Superior temporal gyrus (tissue), 1 donor: Measurements from ENCODE around the gene AGRN.

Experiments used
- DNase-seq: peaks from one replicate; pipeline ENCODE4 v3.0.0-alpha.2; 2016; ENCODE audit errors: extremely low spot score

AGRN gene

DNA sequence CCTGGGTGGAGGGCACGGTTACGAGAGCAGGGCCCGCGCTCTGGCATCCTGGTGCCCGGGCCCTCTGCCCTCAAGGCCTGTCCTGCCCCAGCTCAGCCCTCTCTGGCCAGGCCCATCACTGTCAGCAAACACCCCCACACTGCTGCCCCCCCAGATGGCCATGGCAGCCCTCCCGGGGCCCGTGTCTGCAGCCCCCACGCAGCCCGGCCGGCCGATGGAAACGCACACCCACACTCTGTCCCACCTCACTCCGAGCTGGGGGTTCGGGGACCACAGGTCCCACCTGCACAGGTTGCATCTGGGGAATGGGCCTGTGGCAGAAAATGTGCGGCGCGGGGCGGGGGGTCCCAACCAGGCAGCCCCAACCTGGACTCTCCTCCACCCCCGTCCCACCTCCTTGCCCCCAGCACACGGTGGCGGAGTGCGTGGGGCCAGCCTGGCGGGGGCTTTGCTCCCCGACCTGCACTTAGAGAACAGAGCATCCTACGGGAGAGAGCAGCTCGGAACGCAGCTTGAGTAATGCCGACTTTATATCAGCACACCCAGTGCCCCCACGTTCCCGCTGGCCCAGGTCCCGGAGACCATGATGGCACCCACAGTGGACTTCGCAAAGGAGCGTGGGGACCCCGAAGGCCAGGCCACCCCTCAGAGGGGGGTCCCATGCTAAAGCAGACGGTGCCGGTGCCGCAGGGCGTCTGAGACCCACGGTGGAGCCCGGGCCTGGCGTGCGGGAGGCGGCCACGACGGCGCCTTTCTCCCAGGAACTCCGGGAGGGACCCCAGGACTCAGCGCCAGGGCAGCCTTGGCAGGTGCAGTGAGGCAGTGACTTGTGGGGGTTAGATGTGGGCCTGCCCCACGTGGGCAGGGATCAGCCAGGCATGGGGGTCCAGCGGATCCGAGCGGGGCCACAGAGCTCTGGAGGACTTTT is 61.7 kb downstream of the AGRN start:
- no peak for DNase-seq

DNA sequence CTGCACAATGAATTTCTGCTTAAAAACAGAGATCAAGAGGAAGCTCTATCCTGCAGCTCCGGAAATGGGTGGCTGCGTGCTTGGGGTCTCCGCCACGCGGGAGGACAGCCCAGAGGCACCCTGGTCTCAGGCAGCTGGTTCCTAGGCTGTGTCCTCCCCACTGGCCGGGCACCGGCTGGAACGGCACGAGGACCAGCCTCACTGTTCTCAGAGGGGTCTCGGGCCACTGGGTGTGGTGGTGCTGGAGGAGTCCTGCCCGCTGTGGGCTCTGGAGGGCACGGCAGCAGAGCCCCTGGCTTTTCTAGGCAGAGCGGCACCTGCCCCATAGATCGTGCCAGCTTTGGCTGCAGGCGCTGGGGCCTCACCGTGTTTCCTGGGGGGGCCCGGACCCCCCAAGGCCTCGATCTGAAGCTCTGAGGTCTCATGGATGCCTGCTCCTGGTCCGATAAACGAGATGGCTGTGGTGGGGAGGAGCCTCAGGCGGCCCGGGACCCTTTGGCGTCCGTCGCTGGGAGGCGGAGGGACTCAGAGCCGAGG is 62.4 kb downstream of the AGRN start:
- DNase-seq = no peak

DNA sequence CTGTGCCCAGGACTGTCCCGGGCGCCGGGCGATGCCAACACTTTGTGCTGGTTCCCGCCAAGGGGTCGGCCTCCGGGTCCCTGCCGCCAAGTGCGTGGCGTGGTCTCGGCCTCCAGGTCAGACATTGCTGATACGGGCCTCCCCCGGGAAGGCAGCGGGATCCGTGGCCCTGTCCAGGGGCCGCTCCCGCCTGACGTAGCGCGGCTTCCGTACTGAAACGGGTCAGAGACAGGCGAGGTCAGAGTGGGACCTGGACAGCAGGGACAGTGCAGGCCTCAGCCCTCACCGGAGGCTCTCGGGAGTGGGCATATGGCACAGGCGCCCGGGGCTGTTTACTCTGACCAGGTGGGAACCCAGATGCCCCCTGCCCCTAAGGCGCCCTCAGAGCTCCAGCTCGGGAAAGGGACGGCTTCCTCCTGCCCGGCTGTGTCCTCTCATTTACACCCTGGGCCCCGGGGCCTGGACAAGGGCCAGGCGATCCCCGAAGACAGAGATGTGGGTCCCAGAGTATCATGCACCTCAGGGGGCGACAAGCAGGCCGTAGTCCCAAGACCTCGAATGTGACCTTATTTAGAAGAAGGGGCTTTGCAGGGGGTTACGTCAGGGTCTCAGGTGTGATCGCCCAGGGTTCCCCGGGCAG is 63.0 kb downstream of the AGRN start:
- DNase-seq = no peak

DNA sequence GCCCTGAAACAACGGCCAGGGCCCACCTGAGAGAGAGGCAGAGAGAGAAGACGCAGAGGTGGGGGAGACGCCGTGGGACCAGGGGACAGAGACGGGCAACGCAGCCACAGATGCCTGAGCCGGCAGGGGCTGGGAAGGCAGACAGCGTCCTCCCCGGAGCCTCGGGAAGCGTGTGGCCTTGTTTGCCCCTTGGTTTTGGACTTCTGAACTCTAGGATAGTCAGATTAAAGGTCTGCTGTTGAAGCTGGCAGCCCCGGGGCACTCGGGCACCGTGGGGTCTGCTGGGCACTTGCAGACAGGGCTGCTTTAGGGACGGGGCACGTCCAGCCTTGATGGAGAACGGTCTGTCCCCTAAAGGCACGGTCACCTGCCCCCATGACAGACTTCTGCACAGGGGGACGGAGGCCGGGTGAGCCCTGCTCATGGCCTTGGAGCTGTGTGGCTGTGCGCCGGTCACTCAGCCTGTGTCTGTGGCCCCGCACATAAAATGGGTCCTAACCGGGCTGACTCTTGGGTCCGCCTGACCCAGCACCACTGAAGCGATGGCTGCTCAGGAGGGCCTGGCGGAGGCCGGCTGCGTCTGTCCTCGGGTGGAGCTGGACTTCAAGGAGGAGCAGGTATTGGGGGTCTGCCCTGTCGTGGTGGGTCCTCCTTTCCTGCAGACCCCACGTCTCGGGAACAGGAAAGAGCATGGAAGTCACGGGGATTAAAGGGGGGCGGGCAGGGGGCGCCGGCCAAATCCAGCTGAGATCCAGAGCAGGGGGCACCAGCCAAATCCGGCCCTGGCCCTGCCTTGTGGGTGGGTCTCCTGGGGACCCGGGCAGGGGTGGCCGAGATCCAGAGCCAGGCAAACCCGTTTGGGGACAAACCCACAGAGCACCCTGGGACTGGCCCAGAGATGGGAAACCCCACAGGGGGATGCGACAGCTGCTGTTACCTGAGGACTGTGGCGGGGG is 63.8 kb downstream of the AGRN start:
- no peak for DNase-seq

DNA sequence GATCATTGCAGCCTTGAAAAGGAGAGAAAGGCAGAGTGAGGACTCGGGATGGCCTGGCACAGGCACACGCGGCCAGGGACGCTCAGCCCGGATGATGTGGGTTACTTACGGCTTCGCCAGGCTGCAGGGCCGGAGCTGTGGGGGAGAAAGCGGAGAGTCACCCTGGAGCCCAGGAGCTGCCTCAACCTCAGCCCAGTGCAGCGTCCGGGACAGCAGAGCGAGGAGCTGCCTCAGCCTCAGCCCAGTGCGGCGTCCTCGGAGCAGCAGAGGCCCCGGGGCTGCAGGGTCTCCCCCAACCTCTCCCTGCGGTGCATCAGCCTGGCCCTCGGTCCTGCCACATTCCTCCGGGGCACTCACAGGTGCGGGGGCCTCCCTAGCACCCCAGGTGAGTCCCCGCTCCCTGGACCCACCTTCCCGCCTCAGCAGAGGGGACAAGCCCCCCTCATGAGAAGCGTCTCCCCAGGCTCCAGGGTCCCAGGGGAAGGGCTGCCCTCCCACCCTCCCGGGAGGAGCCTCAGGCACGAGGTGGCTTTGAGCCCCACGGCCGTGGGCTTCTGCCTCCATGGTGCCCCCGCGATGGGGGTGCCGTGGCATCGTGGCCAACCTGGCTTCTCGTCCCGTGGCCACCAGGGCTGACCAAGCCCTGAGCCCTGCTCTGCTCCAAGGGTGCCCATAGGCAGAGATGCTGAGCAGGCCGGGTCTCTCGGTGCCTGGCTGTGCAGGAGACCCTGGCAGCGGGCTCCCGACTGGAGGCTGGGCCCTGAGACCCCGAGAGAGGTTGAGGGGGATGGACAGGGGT is 64.7 kb downstream of the AGRN start:
- DNase-seq = no peak

GRCh38 chr1:1085171-1085841 is 65.4 kb downstream of the AGRN start:
- no peak for DNase-seq

DNA sequence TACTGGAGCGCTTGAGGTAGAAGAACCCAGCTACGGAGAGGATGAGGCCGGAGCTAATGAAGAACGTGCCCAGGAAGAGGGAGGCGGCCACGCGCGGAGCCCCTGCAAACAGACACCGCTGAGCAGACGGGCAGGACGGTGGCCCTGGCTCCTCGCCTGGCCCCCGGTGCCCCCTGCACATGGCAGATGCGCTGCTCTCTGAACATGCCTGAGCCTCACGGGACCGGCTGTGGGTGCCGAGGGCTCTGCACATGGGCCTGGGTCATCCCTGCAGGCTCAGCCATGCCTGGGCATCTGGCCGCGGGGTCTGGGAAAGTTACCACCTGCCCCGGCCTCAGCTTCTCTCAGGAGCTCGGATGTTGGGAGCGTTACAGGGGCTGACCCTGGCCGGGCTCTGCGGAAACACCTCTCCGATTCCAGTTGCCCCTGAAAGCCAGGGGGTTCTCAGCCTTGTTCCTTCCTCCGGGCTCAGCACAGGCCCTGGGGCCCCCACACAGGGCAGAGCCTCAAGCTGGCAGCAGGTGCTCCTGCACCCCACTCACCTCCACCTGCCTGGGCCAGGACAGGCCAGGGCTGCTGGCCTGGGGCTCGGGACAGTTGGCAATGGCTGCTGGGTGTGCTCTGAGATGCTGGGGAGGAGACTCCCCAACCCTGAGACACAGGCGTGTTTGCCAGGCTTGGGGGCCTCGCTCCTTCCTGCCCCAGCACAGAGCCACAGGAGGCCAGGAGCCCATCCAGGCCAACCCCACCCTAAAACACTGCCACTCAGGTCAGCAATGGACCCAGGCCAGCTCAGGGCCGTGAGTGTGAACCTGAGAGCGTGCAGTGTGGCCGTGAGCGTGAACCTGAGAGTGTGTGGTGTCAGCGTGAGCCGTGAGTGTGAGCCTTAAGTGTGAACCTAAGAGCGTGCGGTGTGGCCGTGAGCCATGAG is 66.3 kb downstream of the AGRN start:
- DNase-seq = no peak

DNA sequence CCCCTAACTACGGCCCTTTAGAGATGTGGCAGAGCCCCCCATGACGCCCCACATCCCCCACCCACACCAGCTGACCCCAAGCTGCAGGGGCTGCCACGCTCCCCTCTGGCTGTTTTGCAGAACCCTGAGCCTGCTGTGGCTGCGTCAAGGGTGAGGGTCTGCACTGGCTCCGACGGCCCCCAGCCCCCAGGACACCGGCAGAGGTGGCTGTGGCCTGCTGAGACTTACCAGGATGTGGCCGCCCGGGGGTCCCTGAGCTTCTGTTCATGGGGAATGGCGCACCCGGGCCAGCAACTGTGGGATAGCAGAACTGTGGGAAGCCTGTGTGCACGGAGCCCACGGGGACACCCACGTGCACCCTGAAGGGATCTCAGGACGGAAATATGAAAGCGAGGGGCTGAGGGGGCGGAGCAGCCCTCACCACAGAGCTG is 67.0 kb downstream of the AGRN start:
- no peak for DNase-seq

GRCh38 chr1:1087351-1088028 is 67.6 kb downstream of the AGRN start:
- DNase-seq = no peak

GRCh38 chr1:1088029-1088800 is 68.3 kb downstream of the AGRN start:
- no peak for DNase-seq

DNA sequence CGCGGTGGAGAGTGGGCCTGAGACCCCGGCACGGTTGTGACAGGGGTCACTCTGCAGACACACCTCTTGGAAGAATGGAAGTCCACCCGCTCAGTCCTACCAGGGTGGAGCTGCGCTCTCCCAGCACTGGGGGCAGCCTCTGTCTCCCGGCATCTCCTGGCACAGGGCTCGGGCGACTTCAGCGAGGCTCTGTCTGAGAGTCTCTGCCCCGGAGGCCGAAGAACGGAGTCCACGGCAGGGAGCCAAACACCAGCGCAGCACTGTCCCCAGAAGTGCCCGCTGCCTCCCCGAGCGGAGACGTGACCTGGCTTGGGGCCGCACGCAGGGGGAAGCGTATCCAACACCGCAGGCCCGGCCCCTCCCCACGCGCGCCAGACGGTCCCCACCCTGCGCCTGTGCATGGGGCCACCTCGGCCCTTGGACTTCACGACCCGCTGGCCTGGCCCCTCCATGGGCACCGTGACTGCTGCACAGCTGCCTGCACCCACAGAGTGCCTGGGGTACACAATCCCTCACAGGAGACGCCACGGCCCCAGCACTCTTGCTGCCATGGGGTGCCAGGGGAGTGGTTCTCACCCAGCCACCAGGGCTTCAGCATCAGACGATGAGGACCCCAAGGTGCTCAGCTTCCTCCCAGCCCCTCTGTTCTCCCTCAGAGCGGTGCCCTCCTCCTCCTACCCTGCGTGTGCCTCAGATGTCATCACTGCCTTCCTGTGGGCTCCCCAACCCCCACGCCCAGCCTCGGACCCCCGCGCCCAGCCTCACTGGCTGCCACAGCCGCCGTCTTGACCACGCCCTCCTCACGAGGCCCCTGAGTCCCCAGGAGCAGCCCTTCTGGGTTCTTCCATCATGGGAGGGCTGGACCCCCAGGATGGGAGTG is 69.1 kb downstream of the AGRN start:
- no peak for DNase-seq

GRCh38 chr1:1089731-1090423 is 70.0 kb downstream of the AGRN start:
- no peak for DNase-seq

DNA sequence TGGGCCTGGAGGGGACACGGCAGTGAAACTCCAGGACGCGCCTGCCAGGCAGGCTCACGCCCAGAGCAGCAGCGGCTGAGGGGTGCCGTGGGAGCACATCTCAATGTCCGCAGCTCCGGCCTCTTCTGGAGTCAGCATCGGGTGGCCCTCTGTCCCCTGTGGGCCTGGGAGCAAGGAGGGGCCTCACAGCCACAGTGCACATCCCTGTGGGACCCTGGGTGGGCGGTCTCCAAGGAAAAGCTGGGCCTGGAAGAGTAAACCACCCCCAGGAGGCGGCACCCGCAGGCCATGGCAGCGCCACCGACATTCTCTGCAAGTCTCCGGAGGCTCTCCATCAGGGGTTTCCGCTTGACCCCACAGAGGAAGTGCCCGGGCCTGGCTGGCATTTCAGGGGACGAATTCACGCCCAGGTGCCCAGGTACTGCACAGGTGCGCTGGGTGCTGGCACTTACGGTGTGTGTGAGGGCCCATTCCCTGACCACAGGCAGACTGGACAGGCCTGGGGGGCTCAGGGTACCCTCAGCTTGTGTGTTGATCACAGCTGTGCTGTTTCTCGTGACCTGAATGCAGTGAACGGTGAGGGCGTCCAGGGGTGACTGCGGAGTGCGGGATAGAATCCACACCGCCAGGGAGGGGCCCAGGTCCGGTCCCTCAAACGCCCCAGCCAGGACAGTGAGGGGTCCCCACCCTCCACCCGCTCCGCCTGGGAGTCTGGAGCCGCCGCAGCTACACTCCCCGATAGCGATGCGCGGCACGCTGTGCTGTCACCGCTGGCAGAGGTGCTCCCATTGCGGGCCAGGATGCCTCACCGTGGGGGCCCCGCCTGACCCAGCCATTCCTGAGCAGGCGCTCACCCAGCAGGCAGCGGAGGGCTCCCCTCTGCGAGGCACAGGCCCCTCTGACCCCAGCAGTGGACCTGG is 70.8 kb downstream of the AGRN start:
- no peak for DNase-seq

DNA sequence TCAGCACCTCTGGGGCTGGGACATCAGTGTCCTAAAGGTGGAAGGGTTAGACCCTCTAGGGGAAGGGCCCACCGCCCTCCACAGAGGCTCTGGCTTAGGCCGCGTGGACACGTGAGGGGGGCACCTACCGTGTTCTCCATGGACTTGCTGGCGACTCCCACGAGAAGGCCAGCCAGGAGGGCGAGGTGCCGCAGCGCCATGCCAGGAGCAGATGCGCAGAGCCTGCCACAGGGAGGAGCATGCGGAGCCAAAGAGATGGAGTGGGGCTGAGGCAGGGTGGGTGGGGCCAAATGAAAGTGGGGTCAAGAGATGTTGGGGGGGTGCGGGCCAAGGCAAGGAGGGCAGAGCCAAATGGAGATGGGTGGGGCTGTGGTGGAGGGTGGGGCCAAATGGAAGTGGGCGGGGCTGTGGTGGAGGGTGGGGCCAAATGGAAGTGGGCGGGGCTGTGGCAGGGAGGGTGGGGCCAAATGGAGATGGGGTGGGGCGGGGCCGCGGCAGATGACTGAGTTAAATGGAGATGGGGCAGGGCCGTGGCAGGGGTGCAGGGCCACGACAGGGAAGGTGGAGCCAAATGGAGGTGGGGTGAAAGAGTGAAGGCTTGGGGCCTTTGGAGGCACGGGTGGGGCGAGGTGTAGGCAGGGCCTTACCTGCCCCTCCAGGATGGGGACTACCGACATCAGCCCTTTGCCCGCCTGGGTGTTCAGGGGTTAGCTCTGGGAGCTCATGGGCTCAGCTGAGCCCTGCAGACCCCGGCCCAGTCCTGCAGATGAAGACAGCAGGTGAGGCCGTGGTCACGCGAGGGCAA is 71.6 kb downstream of the AGRN start:
- DNase-seq = no peak
